Activated naive CD4-positive, alpha-beta T cell treated with anti-CD3 and anti-CD28 coated beads, Interleukin-2, amount 10 ng/mL, durations not matched to agents 7 days and 5 days (primary cell): Measurements from ENCODE around the gene PTGFRN.

Experiments
- CTCF ChIA-PET: fragments of 350-600 bp; sonication (Branson Sonifier 250); formaldehyde crosslinking; loops from one replicate; lab custom pipeline; 2021; ENCODE audit warnings: antibody characterized with exemption; lab: Charles Lee
- DNase-seq: peaks from one replicate; pipeline ENCODE4 v3.0.0-alpha.2; 2020
- H3K27ac Mint-ChIP-seq: one replicate; pipeline ENCODE4 v1.8.0; 2021; ENCODE audit warnings: mild to moderate bottlenecking, moderate library complexity, mixed read lengths
- H3K27me3 Mint-ChIP-seq: one replicate; pipeline ENCODE4 v1.8.0; 2021; ENCODE audit warnings: mild to moderate bottlenecking, mixed read lengths
- H3K36me3 Mint-ChIP-seq: one replicate; pipeline ENCODE4 v1.8.0; 2021; ENCODE audit warnings: mixed read lengths
- H3K4me1 Mint-ChIP-seq: one replicate; pipeline ENCODE4 v1.8.0; 2021; ENCODE audit warnings: mixed read lengths
- H3K4me3 Mint-ChIP-seq: one replicate; pipeline ENCODE4 v1.8.0; 2021; ENCODE audit warnings: mild to moderate bottlenecking, moderate library complexity, mixed read lengths
- H3K9me3 Mint-ChIP-seq: one replicate; pipeline ENCODE4 v1.8.0; 2021; ENCODE audit warnings: mixed read lengths

Gene PTGFRN

GRCh38 chr1:116988248-116988647 is 78.5 kb downstream of the PTGFRN start:
- Mint-ChIP-seq H3K36me3 (no peaks in the 10 kb centered on the region), H3K27me3 (no peaks in the 10 kb centered on the region), H3K9me3 (peaks cover 3% of the 10 kb centered on the region), H3K4me1 (peaks cover 56% of the 10 kb centered on the region), H3K4me3 (no peak overlapping the region), H3K27ac (no peak overlapping the region)
- CTCF ChIA-PET = no interaction called here
- no peak for DNase-seq

GRCh38 chr1:116988908-116989307 is 79.2 kb downstream of the PTGFRN start:
- no peak for DNase-seq
- peaks cover 56% of the 10 kb centered on the region for H3K4me1 Mint-ChIP-seq
- H3K27me3 Mint-ChIP-seq = no peaks in the 10 kb centered on the region
- H3K9me3 Mint-ChIP-seq = peaks cover 3% of the 10 kb centered on the region
- CTCF ChIA-PET = interaction anchor here (0.7 kb wide), 1 partner anchor 264 kb away, joined by 3 read pairs; no protein-coding TSS in a partner anchor
- H3K4me3 Mint-ChIP-seq = no peak overlapping the region
- H3K36me3 Mint-ChIP-seq = no peaks in the 10 kb centered on the region
- no peak overlapping the region for H3K27ac Mint-ChIP-seq

DNA sequence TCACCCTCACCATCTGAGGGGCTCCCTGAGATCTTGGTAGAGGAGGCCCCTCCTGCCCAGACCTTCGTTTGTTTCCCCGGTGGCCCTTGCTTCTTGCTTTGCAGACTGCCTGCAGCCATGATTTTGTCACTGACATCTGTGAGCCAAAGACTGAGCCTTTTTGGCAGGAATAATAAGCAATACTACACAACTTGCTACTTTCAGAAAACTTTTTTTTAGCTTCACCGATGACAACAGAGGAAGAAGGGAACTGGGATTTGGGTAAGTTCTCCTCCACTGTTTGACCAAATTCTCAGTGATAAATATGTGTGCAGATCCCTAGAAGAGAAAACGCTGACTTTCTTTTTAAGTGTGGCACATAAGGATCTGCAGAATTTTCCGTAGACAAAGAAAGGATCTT is 80.1 kb downstream of the PTGFRN start:
- no peaks in the 10 kb centered on the region for H3K27me3 Mint-ChIP-seq
- H3K4me3 Mint-ChIP-seq = no peak overlapping the region
- no peaks in the 10 kb centered on the region for H3K36me3 Mint-ChIP-seq
- CTCF ChIA-PET = interaction anchor here (0.7 kb wide), 1 partner anchor 265 kb away, joined by 3 read pairs; no protein-coding TSS in a partner anchor
- DNase-seq = no peak
- H3K27ac Mint-ChIP-seq = no peak overlapping the region
- peaks cover 3% of the 10 kb centered on the region for H3K9me3 Mint-ChIP-seq
- H3K4me1 Mint-ChIP-seq = peaks cover 50% of the 10 kb centered on the region

GRCh38 chr1:116990612-116991151 is 81.0 kb downstream of the PTGFRN start:
- Mint-ChIP-seq H3K4me3 (no peak overlapping the region), H3K4me1 (peaks cover 50% of the 10 kb centered on the region), H3K27ac (no peak overlapping the region), H3K27me3 (peaks cover 3% of the 10 kb centered on the region), H3K9me3 (peaks cover 3% of the 10 kb centered on the region), H3K36me3 (no peaks in the 10 kb centered on the region)
- CTCF ChIA-PET = no interaction called here
- DNase-seq = no peak

DNA sequence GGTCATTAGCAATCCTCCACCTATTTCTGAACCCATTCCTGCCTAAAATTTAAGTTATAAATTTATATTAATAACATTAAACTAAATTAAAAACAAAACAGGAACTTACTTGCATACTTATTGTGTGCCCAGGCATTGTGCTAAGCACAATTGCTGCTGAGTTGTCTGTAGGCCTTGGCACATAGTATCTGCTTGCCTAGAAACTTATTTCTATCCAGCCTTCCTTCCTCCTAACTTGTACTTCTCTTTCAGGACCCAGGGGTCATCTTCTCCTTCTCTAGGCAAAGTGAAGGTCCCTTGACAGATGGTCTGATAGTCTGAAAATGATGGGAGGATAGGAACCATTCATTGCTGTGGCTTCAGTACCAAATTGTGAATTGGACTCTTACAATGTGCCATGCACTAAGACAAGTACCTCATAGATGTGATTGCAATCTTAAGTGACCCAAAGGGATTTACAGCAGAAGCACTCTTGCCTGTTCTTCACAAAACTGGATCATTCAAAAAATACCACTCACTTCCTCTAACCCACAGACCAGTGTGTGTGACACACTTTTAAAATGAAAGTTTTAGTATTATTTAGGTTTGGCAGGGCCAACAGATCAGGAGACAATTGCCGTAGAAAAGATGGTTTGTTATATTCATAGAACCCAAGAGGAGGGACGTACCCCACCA is 81.6 kb downstream of the PTGFRN start:
- H3K36me3 Mint-ChIP-seq = no peaks in the 10 kb centered on the region
- no peak overlapping the region for H3K4me3 Mint-ChIP-seq
- CTCF ChIA-PET = interaction anchor here (1.6 kb wide), 1 partner anchor 9 kb away, joined by 6 read pairs; no protein-coding TSS in a partner anchor
- H3K27ac Mint-ChIP-seq = peak overlapping the region; percentile 2
- no peak for DNase-seq
- H3K27me3 Mint-ChIP-seq = peaks cover 3% of the 10 kb centered on the region
- H3K4me1 Mint-ChIP-seq = peaks cover 45% of the 10 kb centered on the region
- H3K9me3 Mint-ChIP-seq = peaks cover 3% of the 10 kb centered on the region

- Mint-ChIP-seq H3K4me1 (peaks cover 39% of the 10 kb centered on the region), H3K27ac (peak overlapping the region; percentile 2), H3K4me3 (no peak overlapping the region), H3K9me3 (peaks cover 3% of the 10 kb centered on the region), H3K27me3 (peaks cover 3% of the 10 kb centered on the region), H3K36me3 (no peaks in the 10 kb centered on the region)
- no peak for DNase-seq
- CTCF ChIA-PET = interaction anchor here (1.6 kb wide), 1 partner anchor 9 kb away, joined by 6 read pairs; no protein-coding TSS in a partner anchor
Measured at GRCh38 chr1:116991918-116992317, 82.2 kb downstream of the PTGFRN start.

DNA sequence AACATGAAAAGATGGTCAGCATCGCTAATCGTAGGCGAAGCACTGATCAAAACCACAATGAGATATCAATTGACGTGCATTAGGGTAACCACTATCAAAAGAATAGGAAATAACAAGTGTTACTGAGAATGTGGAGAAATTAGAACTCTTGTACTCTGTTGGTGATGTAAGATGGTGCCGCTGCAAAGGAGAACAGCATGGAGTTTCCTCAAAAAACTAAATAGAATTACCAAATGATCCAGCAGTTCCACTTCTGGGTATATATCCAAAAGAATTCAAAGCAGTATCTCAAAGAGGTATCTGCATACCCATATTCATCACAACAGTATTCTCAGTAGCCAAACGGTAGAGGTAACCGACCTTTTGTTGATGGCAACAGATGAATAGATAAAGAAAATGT is 83.6 kb downstream of the PTGFRN start:
- peaks cover 26% of the 10 kb centered on the region for H3K4me1 Mint-ChIP-seq
- peaks cover 3% of the 10 kb centered on the region for H3K27me3 Mint-ChIP-seq
- no peaks in the 10 kb centered on the region for H3K36me3 Mint-ChIP-seq
- DNase-seq = no peak
- CTCF ChIA-PET = no interaction called here
- H3K4me3 Mint-ChIP-seq = no peak overlapping the region
- peaks cover 3% of the 10 kb centered on the region for H3K9me3 Mint-ChIP-seq
- no peak overlapping the region for H3K27ac Mint-ChIP-seq

- no peak overlapping the region for H3K4me3 Mint-ChIP-seq
- no peaks in the 10 kb centered on the region for H3K36me3 Mint-ChIP-seq
- CTCF ChIA-PET = no interaction called here
- peaks cover 22% of the 10 kb centered on the region for H3K4me1 Mint-ChIP-seq
- H3K9me3 Mint-ChIP-seq = peaks cover 3% of the 10 kb centered on the region
- no peak for DNase-seq
- no peak overlapping the region for H3K27ac Mint-ChIP-seq
- H3K27me3 Mint-ChIP-seq = peaks cover 3% of the 10 kb centered on the region
Measured at GRCh38 chr1:116994411-116994810, 84.7 kb downstream of the PTGFRN start.

- Mint-ChIP-seq H3K27me3 (peaks cover 3% of the 10 kb centered on the region), H3K4me3 (no peak overlapping the region), H3K36me3 (no peaks in the 10 kb centered on the region), H3K9me3 (peaks cover 3% of the 10 kb centered on the region), H3K27ac (no peak overlapping the region), H3K4me1 (peaks cover 30% of the 10 kb centered on the region)
- CTCF ChIA-PET = no interaction called here
- DNase-seq = no peak
Measured at GRCh38 chr1:116997066-116997465, 87.3 kb downstream of the PTGFRN start.

DNA sequence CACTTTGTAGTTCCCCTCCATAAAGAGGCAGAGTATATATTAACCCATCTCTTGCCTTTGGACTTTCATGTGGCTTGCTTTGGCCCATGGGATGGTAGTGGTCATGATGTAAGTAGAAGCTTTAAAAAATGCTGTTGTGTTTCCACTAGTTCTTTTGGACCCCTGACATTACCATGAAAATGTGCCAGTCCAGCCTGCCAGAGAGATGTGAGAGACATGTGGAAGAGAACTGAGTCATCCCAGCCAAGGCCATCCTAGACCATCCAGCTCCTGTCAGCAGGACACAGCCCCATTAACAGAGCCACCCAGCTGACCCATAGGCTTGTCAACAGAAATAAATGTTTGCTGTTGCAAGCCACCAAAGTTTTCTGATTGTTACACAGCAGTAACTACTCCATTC is 87.9 kb downstream of the PTGFRN start:
- peaks cover 5% of the 10 kb centered on the region for H3K9me3 Mint-ChIP-seq
- no peak for DNase-seq
- H3K27ac Mint-ChIP-seq = no peak overlapping the region
- no peak overlapping the region for H3K4me3 Mint-ChIP-seq
- CTCF ChIA-PET = interaction anchor here (0.5 kb wide), 1 partner anchor 47 kb away, joined by 3 read pairs; no protein-coding TSS in a partner anchor
- H3K27me3 Mint-ChIP-seq = peaks cover 3% of the 10 kb centered on the region
- peaks cover 30% of the 10 kb centered on the region for H3K4me1 Mint-ChIP-seq
- peaks cover 2% of the 10 kb centered on the region for H3K36me3 Mint-ChIP-seq

- H3K27ac Mint-ChIP-seq = no peak overlapping the region
- no peak for DNase-seq
- H3K9me3 Mint-ChIP-seq = peaks cover 2% of the 10 kb centered on the region
- CTCF ChIA-PET = no interaction called here
- H3K4me3 Mint-ChIP-seq = no peak overlapping the region
- H3K4me1 Mint-ChIP-seq = peaks cover 47% of the 10 kb centered on the region
- H3K27me3 Mint-ChIP-seq = peaks cover 3% of the 10 kb centered on the region
- H3K36me3 Mint-ChIP-seq = peaks cover 2% of the 10 kb centered on the region
Measured at GRCh38 chr1:116999596-116999995, 89.9 kb downstream of the PTGFRN start.

GRCh38 chr1:117000142-117000541 is 90.4 kb downstream of the PTGFRN start:
- DNase-seq = no peak
- Mint-ChIP-seq H3K4me3 (no peak overlapping the region), H3K36me3 (peaks cover 2% of the 10 kb centered on the region), H3K27ac (no peak overlapping the region), H3K9me3 (peaks cover 2% of the 10 kb centered on the region), H3K4me1 (peaks cover 51% of the 10 kb centered on the region), H3K27me3 (peaks cover 3% of the 10 kb centered on the region)
- CTCF ChIA-PET = interaction anchor here (1.0 to 1.6 kb wide), 2 partner anchors 8 to 9 kb away, joined by 3 to 6 read pairs; no protein-coding TSS in a partner anchor

GRCh38 chr1:117001254-117001927 is 91.7 kb downstream of the PTGFRN start, which contains the start of gene CD101:
Gene CD101 (plus strand): TSS chr1:117001760. CDS start chr1:117001818, 58 bp downstream.
- peaks cover 2% of the 10 kb centered on the region for H3K9me3 Mint-ChIP-seq
- H3K27ac Mint-ChIP-seq = peak within 1 kb of the TSS; percentile 94
- peaks cover 61% of the 10 kb centered on the region for H3K4me1 Mint-ChIP-seq
- peaks cover 4% of the 10 kb centered on the region for H3K36me3 Mint-ChIP-seq
- CTCF ChIA-PET = interaction anchor here (1.1 to 1.6 kb wide), 3 partner anchors 9 to 445 kb away, joined by 3 to 6 read pairs (median 5); no protein-coding TSS in a partner anchor
- peak within 1 kb of the TSS; percentile 33 for H3K4me3 Mint-ChIP-seq
- peak; percentile 42 for DNase-seq
- no peaks in the 10 kb centered on the region for H3K27me3 Mint-ChIP-seq

DNA sequence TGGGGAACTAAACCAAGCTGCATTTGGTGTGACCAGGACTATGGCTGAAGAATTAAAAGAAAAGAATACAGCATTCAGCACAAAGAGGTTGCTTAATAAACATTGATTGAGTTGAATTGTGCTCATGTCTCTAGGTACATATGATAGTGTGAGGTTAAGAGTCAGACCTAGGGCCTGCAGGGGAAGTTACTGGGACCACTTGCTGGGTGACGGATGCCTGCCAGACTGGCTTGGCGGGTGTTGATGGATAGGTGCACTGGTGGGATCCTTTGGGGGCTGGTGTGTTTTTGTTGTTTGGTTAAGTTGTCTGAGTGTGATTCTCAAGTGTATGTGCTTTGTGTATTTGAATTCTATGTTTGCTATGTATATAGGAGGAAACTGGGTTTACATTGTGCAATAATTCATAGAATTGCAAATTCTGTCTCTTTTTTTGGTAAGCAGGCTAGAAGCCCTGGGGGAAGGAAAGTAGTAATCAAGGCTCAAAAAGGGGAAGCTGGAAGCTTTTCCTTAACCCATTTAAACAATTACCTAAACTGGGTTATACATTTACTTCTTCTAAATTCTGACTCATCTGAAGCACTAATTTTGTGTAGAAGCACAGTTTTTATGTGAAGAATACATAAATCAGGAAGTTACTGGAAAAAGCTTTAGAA is 93.6 kb downstream of the PTGFRN start:
- DNase-seq = no peak
- Mint-ChIP-seq H3K27me3 (no peaks in the 10 kb centered on the region), H3K36me3 (peaks cover 4% of the 10 kb centered on the region), H3K9me3 (peaks cover 2% of the 10 kb centered on the region), H3K4me1 (peaks cover 76% of the 10 kb centered on the region), H3K27ac (peak overlapping the region; percentile 46), H3K4me3 (peak overlapping the region; percentile 21)
- CTCF ChIA-PET = interaction anchor here (1.2 to 1.3 kb wide), 2 partner anchors 16 to 69 kb away, joined by 3 to 5 read pairs; no protein-coding TSS in a partner anchor
